Hematopoietic multipotent progenitor cell (in vitro differentiated cells): ENCODE results near the gene FRMPD1. TPM values are rescaled to one million over a fixed set of nuclear protein-coding genes. Genes with fewer than 3 reads are reported as not detected.

ENCODE experiments used
- DNase-seq, 3 donors: peaks; one replicate each; pipeline ENCODE4 v3.0.0-alpha.2; 2011 to 2015; ENCODE audit warnings: low read depth in 2 of 3, low spot score in 2 of 3
- total RNA-seq: library from RNA; depleted of rRNA; stranded (reverse); fragments of >200 nt; gene quantifications from one replicate; pipeline ENCODE4 v1.2.3, GENCODE V29; 2012

Gene FRMPD1
- total RNA-seq, 1 donor: under 0.01 TPM

- no peak for DNase-seq
These were observed 119.2 kb downstream of the FRMPD1 start for GRCh38 chr9:37769995-37770394.

GRCh38 chr9:37775216-37775919, 124.6 kb downstream of the FRMPD1 start:
- DNase-seq: no peak

- no peak for DNase-seq
These were observed 125.6 kb downstream of the FRMPD1 start for GRCh38 chr9:37776328-37776727.

- no peak for DNase-seq
These were observed 127.8 kb downstream of the FRMPD1 start for GRCh38 chr9:37778534-37778933.

DNA sequence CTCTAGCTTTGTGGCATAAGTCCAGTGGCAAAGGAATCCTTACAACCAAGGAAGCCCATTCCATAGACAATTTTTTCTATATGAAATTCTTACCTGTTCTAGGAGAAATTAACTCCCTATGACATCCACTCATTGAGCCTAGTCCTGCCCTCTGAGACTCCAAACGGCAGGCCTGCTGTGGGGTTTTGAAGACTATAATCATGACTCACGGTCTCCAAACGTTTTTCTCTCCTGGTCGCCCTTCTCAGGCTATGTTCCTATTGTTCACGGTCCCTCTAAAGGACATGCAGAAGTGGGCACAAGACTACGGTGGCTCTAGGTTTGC, 133.5 kb downstream of the FRMPD1 start:
- DNase-seq: no peak

DNA sequence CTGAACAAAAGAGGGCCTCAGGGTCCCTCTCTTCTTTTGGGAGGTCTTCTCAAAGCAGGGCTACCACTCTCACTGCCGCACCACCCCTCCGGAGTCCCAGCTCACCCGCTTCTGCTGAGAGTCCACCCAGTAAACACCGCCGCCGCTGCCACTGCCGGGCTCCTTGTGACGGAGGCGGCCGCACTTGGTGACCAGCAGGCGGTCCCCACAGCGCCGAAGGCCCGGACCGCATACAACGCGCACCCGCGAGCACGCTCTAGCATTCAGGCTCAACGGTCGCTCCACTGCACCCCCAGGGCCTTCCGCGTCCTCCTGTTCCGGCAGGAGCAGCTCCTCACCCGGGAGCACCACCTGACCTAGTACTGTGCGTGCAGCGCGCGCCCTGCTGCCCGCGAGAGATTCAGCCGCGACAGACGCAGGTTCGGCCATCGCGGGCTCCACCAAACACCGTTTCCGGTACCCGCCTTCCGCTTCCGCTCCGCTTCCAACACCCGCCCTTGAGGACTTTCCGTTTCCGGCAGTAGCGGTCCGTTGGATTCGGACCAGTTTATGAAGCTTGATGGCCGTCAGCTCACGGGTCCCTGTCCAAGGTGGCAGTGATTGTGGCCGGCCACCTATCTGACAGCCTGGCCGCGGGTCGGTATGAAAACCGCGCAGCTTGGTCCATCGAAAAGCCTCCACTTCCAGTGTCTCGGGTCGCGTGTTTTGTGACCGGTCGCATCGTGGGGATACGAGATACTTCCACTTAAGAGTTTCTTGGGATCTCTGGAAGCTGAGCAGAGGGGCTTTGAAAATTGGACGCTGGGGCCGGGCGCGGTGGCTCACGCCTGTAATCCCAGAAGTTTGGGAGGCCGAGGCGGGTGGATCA, 134.1 kb downstream of the FRMPD1 start, which contains the start of gene EXOSC3:
Gene EXOSC3 (minus strand): TSS at position 449 of the 868 bp plus-strand sequence. CDS start 20 bp downstream, at position 429.
- DNase-seq: peak; percentile 69 to 92 (median 90)

DNA sequence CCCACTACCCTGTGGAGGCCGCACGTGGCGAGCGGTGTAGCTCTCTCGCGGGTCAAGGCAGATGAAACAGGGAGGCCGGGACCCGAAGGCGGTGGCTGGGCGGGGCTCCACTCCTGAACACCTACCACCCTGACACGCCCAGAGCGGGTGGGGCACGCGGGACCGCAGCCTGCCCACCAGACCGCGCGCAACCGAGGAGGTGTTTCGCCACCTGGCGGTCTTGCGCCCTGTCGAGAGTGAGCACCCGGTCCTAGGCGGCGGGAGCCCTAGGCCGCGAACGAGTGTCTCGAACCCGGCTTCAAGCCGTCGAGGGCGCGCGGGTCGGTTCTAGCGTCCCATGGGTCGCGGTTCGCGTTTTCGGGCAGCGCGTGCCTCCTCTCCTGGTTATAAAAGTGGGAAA, 136.3 kb downstream of the FRMPD1 start:
- peak in 1 of 3 donors; percentile 6 for DNase-seq

DNA sequence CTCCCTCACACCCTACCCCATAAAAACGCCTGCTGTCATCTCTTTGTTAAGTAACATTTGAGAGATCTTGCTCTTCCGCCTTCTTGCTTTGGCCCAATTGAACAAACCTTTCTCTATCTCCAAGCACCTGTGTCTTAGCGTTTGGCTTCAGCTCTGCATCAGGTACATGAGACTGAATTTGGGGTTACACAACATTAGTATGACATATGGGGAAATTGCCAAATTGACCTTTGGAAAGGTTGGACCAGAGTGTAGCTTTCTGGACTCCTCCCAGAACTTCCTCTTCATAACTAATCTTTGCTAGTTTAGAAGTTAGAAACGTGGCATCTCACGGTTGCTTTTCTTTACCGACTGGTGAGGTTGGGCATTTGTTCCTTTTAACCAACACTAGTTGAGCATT, 137.6 kb downstream of the FRMPD1 start:
- DNase-seq: no peak

DNA sequence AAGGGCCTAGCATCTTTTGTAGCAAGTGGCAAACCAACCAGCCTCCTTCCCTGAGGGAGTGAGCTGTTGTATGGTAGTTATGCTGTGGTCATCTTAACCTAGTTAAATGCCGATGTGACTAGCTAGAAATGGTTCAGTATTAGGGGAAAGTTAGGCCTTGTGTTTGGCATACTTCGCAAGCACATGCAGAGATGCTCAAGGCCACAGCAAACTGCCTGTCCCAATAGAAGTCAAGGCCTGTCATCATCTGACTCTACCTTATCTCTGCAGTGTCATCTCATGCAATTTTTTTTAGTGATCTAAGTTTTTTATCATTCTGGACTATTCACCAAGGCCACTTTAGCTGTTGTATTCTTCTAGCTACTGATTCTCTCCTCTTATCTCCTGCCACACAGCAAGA, 139.3 kb downstream of the FRMPD1 start:
- DNase-seq: no peak

- DNase-seq: no peak
These were observed 141.4 kb downstream of the FRMPD1 start for GRCh38 chr9:37792122-37792521.

DNA sequence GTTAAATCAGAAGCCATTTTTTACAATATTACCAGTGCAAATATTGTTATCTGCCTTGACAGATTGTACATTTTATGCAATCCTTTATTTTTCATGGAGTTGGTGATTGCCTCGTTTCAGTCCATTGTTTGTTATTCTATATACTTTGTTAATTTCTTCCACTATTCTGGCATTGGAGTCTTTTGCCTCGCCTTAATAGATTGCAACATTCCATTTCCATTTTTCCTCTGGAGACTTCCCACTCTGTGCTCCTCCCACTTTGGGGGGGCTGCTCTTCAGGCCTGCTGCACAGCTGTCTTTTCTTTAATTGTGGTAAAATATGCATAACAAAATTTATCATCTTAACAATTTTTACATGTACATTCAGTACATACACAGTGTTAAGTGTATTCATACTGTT, 145.5 kb downstream of the FRMPD1 start:
- no peak for DNase-seq

Other genes with a start within 250 kb of the FRMPD1 start
- gene GRHPR, start 228.3 kb upstream of the FRMPD1 start, total RNA-seq: 184 TPM
- gene ZBTB5, start 185.5 kb upstream of the FRMPD1 start, total RNA-seq: 21.3 TPM
- gene POLR1E, start 165.0 kb upstream of the FRMPD1 start, total RNA-seq: 23.4 TPM
- gene FBXO10, start 74.6 kb upstream of the FRMPD1 start, total RNA-seq: 4.6 TPM
- gene TOMM5, start 58.4 kb upstream of the FRMPD1 start, total RNA-seq: 49.0 TPM
- gene TRMT10B, start 102.9 kb downstream of the FRMPD1 start, total RNA-seq: 3.2 TPM
- gene EXOSC3, start 134.1 kb downstream of the FRMPD1 start, total RNA-seq: 46.9 TPM
- gene DCAF10, start 149.8 kb downstream of the FRMPD1 start, total RNA-seq: 14.3 TPM